H9 (cell line): Measurements from ENCODE around the gene PDE3A. TPM values are rescaled to one million over a fixed set of nuclear protein-coding genes. Genes with fewer than 3 reads are reported as not detected.

Source experiments
- DNase-seq: peaks from one replicate; pipeline ENCODE4 v3.0.0-alpha.2; 2017
- H2AFZ ChIP-seq: one replicate; pipeline ENCODE4 v1.6.1; 2013; ENCODE audit warnings: mild to moderate bottlenecking, low read length, control low read depth, moderate library complexity
- H2AK5ac ChIP-seq: 2 replicates; pipeline ENCODE4 v1.6.1; 2013; ENCODE audit warnings: low read length, control low read depth, mixed read lengths; ENCODE audit not compliant: insufficient read length
- H2BK120ac ChIP-seq: one replicate; pipeline ENCODE4 v1.6.1; 2013; ENCODE audit warnings: low read depth, mild to moderate bottlenecking, low read length, control low read depth, inconsistent platforms; ENCODE audit not compliant: poor library complexity, severe bottlenecking
- H2BK12ac ChIP-seq: 2 replicates; pipeline ENCODE4 v1.6.1; 2013; ENCODE audit warnings: low read length, control low read depth, mixed read lengths, low read depth; ENCODE audit not compliant: insufficient read length
- H2BK15ac ChIP-seq: 2 replicates; pipeline ENCODE4 v1.6.1; 2013; ENCODE audit warnings: low read depth, low read length, control low read depth
- H2BK20ac ChIP-seq: one replicate; pipeline ENCODE4 v1.6.1; 2013; ENCODE audit warnings: low read depth, mild to moderate bottlenecking, low read length, control low read depth, inconsistent platforms; ENCODE audit not compliant: poor library complexity, severe bottlenecking
- H2BK5ac ChIP-seq: 2 replicates; pipeline ENCODE4 v1.6.1; 2013; ENCODE audit warnings: low read length, control low read depth, mixed read lengths; ENCODE audit not compliant: insufficient read length
- H3K14ac ChIP-seq: 2 replicates; pipeline ENCODE4 v1.6.1; 2013; ENCODE audit warnings: low read length, control low read depth; ENCODE audit not compliant: insufficient read depth
- H3K18ac ChIP-seq: 2 replicates; pipeline ENCODE4 v1.6.1; 2013; ENCODE audit warnings: low read depth, mild to moderate bottlenecking, mixed read lengths, low read length, control low read depth; ENCODE audit not compliant: insufficient read length
- H3K23ac ChIP-seq: 2 replicates; pipeline ENCODE4 v1.6.1; 2013; ENCODE audit warnings: low read length, control low read depth, mixed read lengths, low read depth; ENCODE audit not compliant: insufficient read length
- H3K23me2 ChIP-seq: 2 replicates; pipeline ENCODE4 v1.6.1; 2013; ENCODE audit warnings: low read depth, mild to moderate bottlenecking, mixed read lengths, low read length, control low read depth; ENCODE audit not compliant: insufficient read length, poor library complexity, severe bottlenecking
- H3K27ac ChIP-seq: 2 replicates; pipeline ENCODE4 v1.5.1; 2013; ENCODE audit warnings: low read length, control low read depth, mixed read lengths, low read depth; ENCODE audit not compliant: insufficient read length
- H3K27me3 ChIP-seq: 2 replicates; pipeline ENCODE4 v1.6.1; 2013; ENCODE audit warnings: low read length, control low read depth, inconsistent platforms; ENCODE audit not compliant: insufficient read depth
- H3K4ac ChIP-seq: 2 replicates; pipeline ENCODE4 v1.6.1; 2013; ENCODE audit warnings: low read depth, mild to moderate bottlenecking, control low read depth, inconsistent platforms, low read length, moderate library complexity
- H3K4me1 ChIP-seq: 2 replicates; pipeline ENCODE4 v1.6.1; 2013; ENCODE audit warnings: low read length, control low read depth, inconsistent platforms; ENCODE audit not compliant: insufficient read depth
- H3K4me2 ChIP-seq: 2 replicates; pipeline ENCODE4 v1.6.1; 2013; ENCODE audit warnings: low read length, control low read depth, mixed read lengths; ENCODE audit not compliant: insufficient read length, insufficient read depth
- H3K56ac ChIP-seq: 2 replicates; pipeline ENCODE4 v1.6.1; 2013; ENCODE audit warnings: low read depth, mild to moderate bottlenecking, mixed read lengths, low read length, control low read depth; ENCODE audit not compliant: insufficient read length
- H3K79me1 ChIP-seq: 2 replicates; pipeline ENCODE4 v1.6.1; 2013; ENCODE audit warnings: low read depth, mild to moderate bottlenecking, moderate library complexity, low read length, control low read depth, inconsistent platforms; ENCODE audit not compliant: insufficient read depth, poor library complexity, severe bottlenecking
- H3K79me2 ChIP-seq: 2 replicates; pipeline ENCODE4 v1.6.1; 2013; ENCODE audit warnings: low read length, control low read depth, inconsistent platforms; ENCODE audit not compliant: insufficient read depth
- H3K9ac ChIP-seq: 2 replicates; pipeline ENCODE4 v1.6.1; 2013; ENCODE audit warnings: low read length, control low read depth, mixed read lengths; ENCODE audit not compliant: insufficient read length; ENCODE audit errors: extremely low read depth
- H3K9me3 ChIP-seq: one replicate; pipeline ENCODE4 v1.6.1; 2013; ENCODE audit warnings: low read depth, low read length, inconsistent platforms; ENCODE audit not compliant: control insufficient read depth
- H3T11ph ChIP-seq: one replicate; pipeline ENCODE4 v1.6.1; 2013; ENCODE audit warnings: mild to moderate bottlenecking, low read length, control low read depth, inconsistent platforms
- H4K20me1 ChIP-seq: one replicate; pipeline ENCODE4 v1.6.1; 2013; ENCODE audit not compliant: control insufficient read depth, insufficient read length, insufficient read depth
- H4K5ac ChIP-seq: 2 replicates; pipeline ENCODE4 v1.6.1; 2013; ENCODE audit warnings: low read depth, mild to moderate bottlenecking, mixed read lengths, low read length, control low read depth; ENCODE audit not compliant: insufficient read length
- H4K8ac ChIP-seq: replicated peaks from 2 replicates; pipeline ENCODE4 v1.6.1; 2013; ENCODE audit warnings: low read length, control low read depth, mixed read lengths, low read depth; ENCODE audit not compliant: insufficient read length
- H4K91ac ChIP-seq: 2 replicates; pipeline ENCODE4 v1.6.1; 2013; ENCODE audit warnings: low read depth, mild to moderate bottlenecking, moderate library complexity, mixed read lengths, low read length, control low read depth; ENCODE audit not compliant: insufficient read length
- H3K27ac Mint-ChIP-seq, 3 experiments: 2 replicates in 2 of 3; 3 replicates in 1 of 3; pipeline ENCODE4 v1.8.0; 2020 to 2021; ENCODE audit warnings: mixed read lengths in 3 of 3, mild to moderate bottlenecking in 1 of 3, moderate library complexity in 1 of 3
- H3K27me3 Mint-ChIP-seq: 2 replicates; pipeline ENCODE4 v1.8.0; 2021; ENCODE audit warnings: low read depth, mild to moderate bottlenecking, moderate library complexity, mixed read lengths
- H3K36me3 Mint-ChIP-seq, 3 experiments: 2 replicates in 2 of 3; 3 replicates in 1 of 3; pipeline ENCODE4 v1.8.0; 2020 to 2021; ENCODE audit warnings: low read depth in 3 of 3, mixed read lengths in 3 of 3; ENCODE audit not compliant: insufficient read depth in 1 of 3
- H3K4me1 Mint-ChIP-seq, 2 experiments: 2 replicates each; pipeline ENCODE4 v1.8.0; 2020; ENCODE audit warnings: mixed read lengths in 2 of 2
- H3K4me3 Mint-ChIP-seq, 2 experiments: 2 replicates in 1 of 2; 3 replicates in 1 of 2; pipeline ENCODE4 v1.8.0; 2020 to 2021; ENCODE audit warnings: mild to moderate bottlenecking in 2 of 2, mixed read lengths in 2 of 2, moderate library complexity in 1 of 2
- H3K9me3 Mint-ChIP-seq, 2 experiments: 2 replicates in 1 of 2; 3 replicates in 1 of 2; pipeline ENCODE4 v1.8.0; 2020; ENCODE audit warnings: mild to moderate bottlenecking in 2 of 2, mixed read lengths in 2 of 2, moderate library complexity in 1 of 2
- WGBS: extraction: QIAGEN DNeasy Blood & Tissue Kit; methylation state at CpG from one replicate; pipeline ENCODE4 v1.1.7; 2013; ENCODE audit warnings: missing lambda C conversion rate, low lambda C conversion rate, mixed read lengths; ENCODE audit not compliant: insufficient read length; ENCODE audit errors: extremely low coverage; 5-methylcytosine and 5-hydroxymethylcytosine counted together
- total RNA-seq: library from RNA; stranded (reverse); gene quantifications from 2 replicates; pipeline ENCODE4 v1.2.1, GENCODE V29; 2021
- TF ChIP-seq, protein P1 (sequence below): fragments of 200-600 bp; sonication (generic); conservative IDR thresholded peaks from 3 replicates; pipeline ENCODE4 v1.8.0; 2021; ENCODE audit warnings: antibody characterized with exemption, mild to moderate bottlenecking

PDE3A gene
- total RNA-seq, 1 experiment from 2014 or later, result 3.0 TPM

DNA sequence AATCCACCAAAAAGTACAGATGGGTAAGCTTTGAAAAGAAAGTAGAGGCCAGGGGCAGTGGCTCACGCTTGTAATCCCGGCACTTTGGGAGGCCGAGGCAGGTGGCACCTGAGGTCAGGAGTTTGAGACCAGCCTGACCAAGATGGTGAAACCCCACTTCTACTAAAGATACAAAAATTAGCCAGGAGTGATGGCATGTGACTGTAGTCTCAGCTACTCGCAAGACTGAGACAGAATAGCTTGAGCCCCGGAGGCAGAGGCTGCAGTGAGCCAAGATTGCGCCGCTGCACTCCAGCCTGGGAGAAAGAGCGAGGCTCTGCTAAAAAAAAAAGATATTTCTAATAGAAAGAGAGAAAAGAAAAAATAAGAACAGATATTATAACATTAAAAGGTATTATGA is 192.6 kb downstream of the PDE3A start:
- no CpG with 5 or more reads among the region's 8 CpGs for WGBS
- H4K20me1 ChIP-seq, result no peaks in the 10 kb centered on the region

More for the DNA sequence above, 192.6 kb downstream of the PDE3A start:
- TF ChIP-seq, protein P1, sequence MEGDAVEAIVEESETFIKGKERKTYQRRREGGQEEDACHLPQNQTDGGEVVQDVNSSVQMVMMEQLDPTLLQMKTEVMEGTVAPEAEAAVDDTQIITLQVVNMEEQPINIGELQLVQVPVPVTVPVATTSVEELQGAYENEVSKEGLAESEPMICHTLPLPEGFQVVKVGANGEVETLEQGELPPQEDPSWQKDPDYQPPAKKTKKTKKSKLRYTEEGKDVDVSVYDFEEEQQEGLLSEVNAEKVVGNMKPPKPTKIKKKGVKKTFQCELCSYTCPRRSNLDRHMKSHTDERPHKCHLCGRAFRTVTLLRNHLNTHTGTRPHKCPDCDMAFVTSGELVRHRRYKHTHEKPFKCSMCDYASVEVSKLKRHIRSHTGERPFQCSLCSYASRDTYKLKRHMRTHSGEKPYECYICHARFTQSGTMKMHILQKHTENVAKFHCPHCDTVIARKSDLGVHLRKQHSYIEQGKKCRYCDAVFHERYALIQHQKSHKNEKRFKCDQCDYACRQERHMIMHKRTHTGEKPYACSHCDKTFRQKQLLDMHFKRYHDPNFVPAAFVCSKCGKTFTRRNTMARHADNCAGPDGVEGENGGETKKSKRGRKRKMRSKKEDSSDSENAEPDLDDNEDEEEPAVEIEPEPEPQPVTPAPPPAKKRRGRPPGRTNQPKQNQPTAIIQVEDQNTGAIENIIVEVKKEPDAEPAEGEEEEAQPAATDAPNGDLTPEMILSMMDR, result no peak
- H3K79me1 ChIP-seq, result no peaks in the 10 kb centered on the region
- no peaks in the 10 kb centered on the region for H3K23me2 ChIP-seq
- no peak overlapping the region for H3K18ac ChIP-seq
- no peak overlapping the region for H4K8ac ChIP-seq
- H3K4me1 Mint-ChIP-seq, result no peaks in the 10 kb centered on the region
- H3K23ac ChIP-seq, result no peak overlapping the region
- no peak overlapping the region for H3K56ac ChIP-seq
- H3T11ph ChIP-seq, result no peak overlapping the region
- no peaks in the 10 kb centered on the region for H3K27me3 ChIP-seq
- no peak overlapping the region for H3K4me3 Mint-ChIP-seq
- no peak overlapping the region for H2AFZ ChIP-seq
- no peak overlapping the region for H4K91ac ChIP-seq
- no peak overlapping the region for H2BK120ac ChIP-seq
- no peaks in the 10 kb centered on the region for H3K9me3 ChIP-seq
- no peak overlapping the region for H3K14ac ChIP-seq
- no peak overlapping the region for H2AK5ac ChIP-seq
- no peak overlapping the region for H3K9ac ChIP-seq
- no peaks in the 10 kb centered on the region for H3K36me3 Mint-ChIP-seq
- no peak overlapping the region for H3K27ac Mint-ChIP-seq
- H2BK15ac ChIP-seq, result no peak overlapping the region
- H2BK5ac ChIP-seq, result no peak overlapping the region
- no peak overlapping the region for H3K4me2 ChIP-seq
- DNase-seq, result no peak
- no peak overlapping the region for H2BK12ac ChIP-seq
- H2BK20ac ChIP-seq, result no peak overlapping the region
- H3K4ac ChIP-seq, result no peak overlapping the region
- no peak overlapping the region for H3K27ac ChIP-seq
- H3K79me2 ChIP-seq, result no peaks in the 10 kb centered on the region
- H3K27me3 Mint-ChIP-seq, result no peaks in the 10 kb centered on the region
- H4K5ac ChIP-seq, result no peak overlapping the region
- no peaks in the 10 kb centered on the region for H3K4me1 ChIP-seq
- H3K9me3 Mint-ChIP-seq, result no peaks in the 10 kb centered on the region; a peak in 1 of 5 replicates
